GM21381 (cell line): ENCODE measurements around the gene STRA8.

ENCODE experiments used
- ATAC-seq: cut with Tn5 transposase; IDR thresholded peaks from one replicate; pipeline ENCODE4 v1.9.1; 2021; ENCODE audit warnings: mild to moderate bottlenecking, moderate library complexity; ENCODE audit not compliant: unreplicated experiment

Gene STRA8

DNA sequence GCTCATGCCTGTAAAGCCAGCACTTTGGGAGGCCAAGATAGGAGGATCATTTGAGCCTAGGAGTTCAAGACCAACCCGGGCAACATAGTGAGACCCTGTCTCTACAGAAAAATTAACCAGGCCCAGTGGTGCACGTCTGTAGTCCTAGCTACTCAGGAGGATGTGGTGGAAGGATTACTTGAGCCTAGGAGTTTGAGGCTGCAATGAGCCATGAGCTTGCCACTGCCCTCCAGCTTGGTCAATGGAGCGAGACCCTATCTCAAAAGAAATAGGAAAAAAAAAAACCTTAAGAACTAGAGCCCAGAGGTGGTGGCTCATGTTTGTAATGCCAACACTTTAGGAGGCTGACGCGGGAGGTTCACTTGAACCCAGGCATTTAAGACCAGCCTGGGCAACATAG is 2.2 kb downstream of the STRA8 start:
- no peak for ATAC-seq

- ATAC-seq = peak; percentile 90
Observed at GRCh38 chr7:135236727-135237126, 3.1 kb downstream of the STRA8 start.

DNA sequence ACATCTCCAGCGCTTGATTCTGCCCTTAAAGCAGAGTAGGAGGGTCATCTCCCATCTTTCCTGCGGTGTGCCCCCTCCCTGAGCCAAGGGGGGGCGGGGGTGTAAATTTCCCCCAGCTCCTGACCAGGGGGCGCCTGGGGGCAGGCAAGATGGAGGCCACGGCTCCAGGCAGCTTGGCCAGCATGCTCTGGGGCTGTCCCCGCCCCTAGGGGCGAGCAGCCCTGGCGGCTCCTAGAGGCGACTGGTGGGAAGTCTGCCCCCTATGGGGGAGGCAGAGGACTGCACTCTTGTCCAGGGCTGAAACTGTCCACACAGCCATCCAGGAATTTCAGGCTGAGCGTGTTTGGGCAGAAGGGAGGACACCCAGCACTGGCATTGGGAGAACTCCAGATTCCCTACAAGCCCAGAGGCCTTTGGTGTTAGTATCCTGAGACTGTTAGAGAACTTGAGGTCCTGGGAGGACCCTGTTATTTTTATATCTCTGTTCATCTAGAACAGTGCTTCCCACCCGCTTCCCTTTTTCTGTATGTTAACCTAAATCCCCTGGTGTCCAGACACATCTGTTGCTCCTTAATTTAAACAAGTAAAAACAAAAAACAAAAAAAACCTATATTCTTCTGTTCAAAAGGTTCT is 4.6 kb downstream of the STRA8 start:
- no peak for ATAC-seq

GRCh38 chr7:135239263-135239662 is 5.6 kb downstream of the STRA8 start:
- no peak for ATAC-seq

DNA sequence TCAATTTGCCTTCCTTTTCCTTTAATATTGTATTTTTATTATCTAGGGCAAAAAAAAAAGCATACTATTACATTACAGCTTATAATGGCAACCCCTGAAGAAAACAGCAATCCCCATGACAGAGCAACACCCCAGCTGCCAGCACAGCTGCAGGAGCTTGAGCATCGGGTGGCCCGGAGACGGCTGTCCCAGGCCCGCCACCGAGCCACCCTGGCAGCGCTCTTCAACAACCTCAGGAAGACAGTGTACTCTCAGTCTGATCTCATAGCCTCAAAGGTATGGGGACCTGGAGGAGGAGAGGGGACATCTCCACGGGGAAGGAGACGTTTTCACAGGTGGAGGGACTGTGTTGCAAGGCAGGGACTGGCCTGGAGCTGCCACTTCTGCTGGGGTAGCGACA is 6.8 kb downstream of the STRA8 start:
- no peak for ATAC-seq

GRCh38 chr7:135242096-135242684 is 8.6 kb downstream of the STRA8 start:
- no peak for ATAC-seq

DNA sequence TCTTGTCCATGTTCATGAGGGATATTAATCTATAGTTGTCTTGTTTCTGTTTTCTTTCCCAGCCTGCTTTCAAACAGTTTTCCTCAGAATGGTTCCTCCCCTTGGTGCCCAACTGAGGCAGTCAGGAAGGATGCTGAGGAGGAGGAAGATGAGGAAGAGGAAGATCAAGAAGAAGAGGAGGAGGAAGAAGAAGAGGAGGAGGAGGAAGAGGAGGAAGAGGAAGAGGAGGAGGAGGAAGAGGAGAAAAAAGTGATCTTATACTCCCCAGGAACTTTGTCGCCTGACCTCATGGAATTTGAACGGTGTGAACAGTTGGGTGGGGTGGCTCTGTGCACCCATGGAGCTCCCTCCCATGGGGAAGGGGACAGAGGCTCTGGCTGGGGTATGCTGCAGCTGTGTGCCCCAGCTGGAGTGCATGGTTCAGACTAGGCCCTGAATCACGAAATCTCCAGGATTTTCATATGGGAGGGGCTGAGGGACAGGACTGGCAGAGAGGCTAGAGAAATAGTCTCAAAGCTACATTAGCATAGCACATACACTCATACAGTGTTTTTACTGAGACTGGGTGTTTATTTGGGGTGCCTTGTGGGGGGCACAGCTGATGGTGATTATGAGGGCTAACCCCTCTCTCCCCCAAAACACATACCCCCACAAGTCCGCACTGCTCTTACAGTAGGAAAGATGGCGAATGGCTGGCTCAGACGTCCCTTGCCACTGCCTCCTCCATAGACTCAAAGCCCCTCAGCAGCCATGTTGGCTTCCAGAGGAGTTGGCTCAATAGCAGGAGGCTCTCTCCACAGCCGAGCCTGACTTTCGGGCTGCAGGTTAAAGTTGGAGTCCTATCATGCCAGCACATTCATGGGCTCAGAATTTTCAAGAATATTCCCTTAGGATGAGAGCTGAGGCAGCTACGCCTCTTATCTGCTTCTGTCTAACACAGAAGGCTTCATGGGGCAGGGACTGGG is 11.9 kb downstream of the STRA8 start:
- ATAC-seq = no peak

- ATAC-seq = no peak
Observed at GRCh38 chr7:135246191-135246825, 12.7 kb downstream of the STRA8 start.

- no peak for ATAC-seq
Observed at GRCh38 chr7:135247746-135248471, 14.3 kb downstream of the STRA8 start.

DNA sequence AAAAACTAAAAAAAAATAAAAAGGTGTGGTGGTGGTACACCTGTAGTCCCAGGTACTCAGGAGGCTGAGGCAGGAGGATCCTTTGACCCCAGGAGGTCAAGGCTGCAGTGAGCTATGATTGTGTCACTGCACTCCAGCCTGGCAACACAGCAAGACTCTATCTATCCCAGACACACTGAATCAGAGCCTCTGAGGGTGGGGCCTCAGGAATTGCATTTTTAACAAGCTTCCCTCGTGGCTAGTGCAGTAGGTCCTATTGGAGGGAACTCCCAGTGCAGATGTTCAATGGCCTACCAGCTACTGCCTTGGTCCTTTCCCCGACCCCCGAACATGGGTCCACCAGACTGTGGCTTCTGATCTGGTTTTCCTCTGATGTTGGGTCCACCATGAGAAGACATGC is 14.9 kb downstream of the STRA8 start:
- ATAC-seq = no peak

DNA sequence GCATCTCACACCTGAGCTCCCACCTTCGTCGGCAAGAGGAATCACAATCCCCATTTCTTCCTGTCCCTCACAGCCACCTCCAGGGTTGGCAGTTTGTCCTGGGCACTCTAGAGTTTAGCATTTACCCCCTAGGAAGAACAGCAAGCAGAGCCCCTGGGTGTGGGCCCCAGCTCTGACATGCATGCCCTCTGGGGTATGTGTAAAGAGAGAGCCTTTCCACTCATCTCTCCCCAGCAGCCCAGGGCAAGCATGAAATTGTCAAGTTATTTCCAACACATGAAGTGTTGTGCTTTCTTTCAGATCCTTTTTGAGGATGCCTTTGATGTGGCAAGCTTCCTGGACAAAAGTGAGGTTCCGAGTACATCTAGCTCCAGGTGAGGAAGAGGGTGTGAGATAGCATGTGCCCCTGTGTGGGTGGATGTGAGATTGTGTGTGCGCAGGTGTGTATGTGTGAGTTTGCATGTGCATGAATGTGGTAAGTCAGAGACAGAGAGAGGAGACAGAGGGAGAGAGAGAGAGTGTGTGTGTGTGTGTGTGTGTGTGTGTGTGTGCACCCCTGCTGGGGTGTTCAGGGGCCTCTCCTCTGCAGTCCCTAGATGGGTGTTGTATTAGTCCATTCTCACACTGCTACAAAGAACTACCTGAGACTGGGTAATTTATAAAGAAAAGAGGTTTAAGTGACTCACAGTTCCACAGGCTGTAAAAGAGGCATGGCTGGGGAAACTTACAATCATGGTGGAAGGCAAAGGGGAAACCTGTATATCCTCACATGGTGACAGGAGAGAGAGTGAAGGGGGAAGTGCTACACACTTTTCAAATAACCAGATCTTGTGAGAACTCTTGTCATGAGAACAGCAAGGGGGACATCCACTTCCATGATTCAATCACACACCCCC is 18.1 kb downstream of the STRA8 start:
- no peak for ATAC-seq

DNA sequence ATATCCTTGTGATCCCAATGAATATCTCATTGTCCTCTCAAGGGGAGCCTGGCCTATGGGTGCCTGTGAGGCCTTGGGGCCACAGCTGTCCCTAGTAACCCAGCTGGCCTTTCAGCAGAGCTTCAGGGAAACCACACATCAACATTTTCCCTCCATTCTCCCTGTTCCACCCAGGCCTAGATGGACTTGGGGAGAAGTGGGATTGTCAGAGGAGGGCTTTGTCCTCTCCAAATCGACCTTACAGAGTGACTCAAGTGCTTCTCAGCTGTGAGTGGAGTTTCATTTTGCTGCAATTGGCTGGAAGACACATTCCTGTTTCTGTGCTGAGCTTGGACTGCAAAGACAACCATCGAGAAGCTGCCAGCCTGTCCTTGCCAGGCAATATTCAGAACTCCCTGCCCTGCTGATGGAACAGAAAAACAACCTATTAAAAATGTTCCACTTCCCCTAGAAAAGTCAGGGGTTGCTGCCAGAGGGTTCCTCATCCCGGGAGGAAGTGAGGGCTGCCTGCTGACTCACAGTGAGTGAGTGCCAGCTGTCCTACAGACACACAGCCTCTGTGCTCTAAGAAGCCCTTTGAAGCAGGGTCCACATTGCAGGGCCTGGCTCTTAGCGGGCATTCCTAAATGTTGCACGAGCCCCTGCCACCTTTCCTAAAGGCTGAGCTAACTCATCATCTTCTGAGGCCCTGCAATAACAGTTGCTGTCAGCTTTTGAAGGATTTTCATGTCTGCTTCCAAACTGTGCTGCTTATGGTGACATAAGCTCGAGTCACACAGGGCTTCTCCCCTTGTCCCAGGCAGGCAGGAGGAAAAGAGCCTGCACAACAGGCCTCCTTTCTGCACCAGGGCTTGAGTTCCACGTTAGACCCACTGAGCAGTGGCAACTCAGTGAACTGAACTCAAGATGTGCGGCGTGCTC is 20.5 kb downstream of the STRA8 start:
- ATAC-seq = no peak

DNA sequence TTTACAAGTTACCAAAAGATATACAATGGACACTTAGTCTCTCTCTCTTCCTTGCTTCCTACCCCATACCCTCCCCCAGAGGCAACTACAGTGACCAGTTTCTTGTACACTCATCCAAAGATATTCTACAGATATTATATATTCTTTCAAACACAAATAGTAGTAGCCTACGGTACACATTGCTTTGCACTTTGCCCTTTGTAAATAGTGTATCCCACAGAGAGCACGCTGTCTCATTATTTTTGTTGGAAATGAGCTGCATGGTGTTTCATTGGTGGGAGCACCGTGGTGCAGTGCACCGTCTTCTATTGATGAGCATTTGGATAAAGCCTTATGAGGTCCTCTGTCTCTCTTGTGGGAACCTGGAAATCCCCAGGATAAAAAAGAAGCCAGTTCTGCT is 24.2 kb downstream of the STRA8 start:
- no peak for ATAC-seq

DNA sequence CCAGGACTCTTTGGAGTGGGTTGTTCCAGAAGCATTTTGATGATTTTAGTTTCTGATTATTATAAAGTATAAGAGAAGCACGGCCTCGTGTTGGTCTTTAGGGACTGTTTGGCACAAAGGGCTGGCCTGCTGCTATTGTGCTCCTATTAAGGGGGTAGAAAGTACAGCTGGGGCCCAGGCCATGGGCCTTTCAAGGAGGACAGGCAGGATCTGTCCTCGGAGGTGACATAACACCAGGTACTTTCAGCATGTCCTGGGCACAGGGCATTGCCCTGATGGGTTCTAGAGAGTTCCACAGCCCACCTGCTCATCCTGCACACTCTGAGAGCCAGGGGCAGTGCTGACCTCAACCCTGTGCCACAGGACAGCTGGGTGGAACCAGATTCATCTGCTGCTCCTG is 24.9 kb downstream of the STRA8 start:
- no peak for ATAC-seq

GRCh38 chr7:135259702-135260101 is 26.1 kb downstream of the STRA8 start:
- ATAC-seq = no peak

GRCh38 chr7:135260470-135260869 is 26.8 kb downstream of the STRA8 start:
- ATAC-seq = no peak

- ATAC-seq = no peak
Observed at GRCh38 chr7:135260930-135261721, 27.5 kb downstream of the STRA8 start.
